ENCODE data around the gene UBL5.
A peak's percentile ranks its signal among the peaks of the same experiment; 100 is the strongest.

UBL5 gene

DNA sequence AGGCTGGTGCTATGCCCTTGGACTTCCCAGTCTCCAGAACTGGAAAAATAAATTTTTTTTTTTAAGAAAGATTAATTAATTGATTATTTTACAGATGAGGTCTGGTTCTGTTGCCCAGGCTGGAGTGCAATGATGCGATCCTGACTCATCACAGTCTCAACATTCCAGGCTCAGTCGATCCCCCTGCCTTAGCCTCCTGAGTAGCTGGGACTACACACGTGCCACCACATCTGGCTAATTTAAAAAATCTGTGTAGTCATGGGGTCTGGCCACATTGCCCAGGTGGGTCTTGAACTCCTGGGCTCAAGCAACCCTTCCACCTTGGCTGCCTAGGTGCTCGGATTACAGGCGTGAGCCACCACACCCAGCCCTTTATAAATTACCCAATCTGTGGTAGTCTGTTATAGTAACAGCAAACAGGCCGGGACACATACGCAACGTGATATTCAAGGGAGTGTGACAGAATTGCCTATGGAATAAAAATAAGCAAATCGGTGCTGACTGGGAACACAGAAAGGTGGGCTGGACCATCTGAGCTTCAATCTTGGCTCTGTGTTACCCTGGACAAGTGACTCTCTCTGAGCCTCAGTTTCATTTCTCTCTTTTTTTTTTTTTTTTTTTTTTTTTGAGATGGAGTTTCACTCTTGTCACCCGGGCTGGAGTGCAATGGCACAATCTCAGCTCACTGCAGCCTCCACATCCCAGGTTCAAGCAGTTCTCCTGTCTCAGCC lies 50.2 kb downstream of the UBL5 start:
- no peak for TF ChIP-seq EZH2phosphoT487 (IDR thresholded peaks at IDR 0.05; ENCODE audit: borderline replicate concordance, low read length)
- TF ChIP-seq, protein P1, sequence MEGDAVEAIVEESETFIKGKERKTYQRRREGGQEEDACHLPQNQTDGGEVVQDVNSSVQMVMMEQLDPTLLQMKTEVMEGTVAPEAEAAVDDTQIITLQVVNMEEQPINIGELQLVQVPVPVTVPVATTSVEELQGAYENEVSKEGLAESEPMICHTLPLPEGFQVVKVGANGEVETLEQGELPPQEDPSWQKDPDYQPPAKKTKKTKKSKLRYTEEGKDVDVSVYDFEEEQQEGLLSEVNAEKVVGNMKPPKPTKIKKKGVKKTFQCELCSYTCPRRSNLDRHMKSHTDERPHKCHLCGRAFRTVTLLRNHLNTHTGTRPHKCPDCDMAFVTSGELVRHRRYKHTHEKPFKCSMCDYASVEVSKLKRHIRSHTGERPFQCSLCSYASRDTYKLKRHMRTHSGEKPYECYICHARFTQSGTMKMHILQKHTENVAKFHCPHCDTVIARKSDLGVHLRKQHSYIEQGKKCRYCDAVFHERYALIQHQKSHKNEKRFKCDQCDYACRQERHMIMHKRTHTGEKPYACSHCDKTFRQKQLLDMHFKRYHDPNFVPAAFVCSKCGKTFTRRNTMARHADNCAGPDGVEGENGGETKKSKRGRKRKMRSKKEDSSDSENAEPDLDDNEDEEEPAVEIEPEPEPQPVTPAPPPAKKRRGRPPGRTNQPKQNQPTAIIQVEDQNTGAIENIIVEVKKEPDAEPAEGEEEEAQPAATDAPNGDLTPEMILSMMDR (IDR thresholded peaks at IDR 0.05; ENCODE audit: low read depth, low read length, poor library complexity, severe bottlenecking): no peak
- H4K20me1 ChIP-seq (ENCODE audit: control insufficient read depth, insufficient read depth, low read depth, low read length): no peaks in the 10 kb centered on the region
- H3K9me3 ChIP-seq (ENCODE audit: control insufficient read depth, insufficient read depth, low read length): no peaks in the 10 kb centered on the region
- peaks cover 3% of the 10 kb centered on the region; the same call in 1 of the 2 replicates for H3K4me1 ChIP-seq (ENCODE audit: control insufficient read depth, low read length)
- H3K27me3 ChIP-seq (ENCODE audit: control insufficient read depth, low read length): no peaks in the 10 kb centered on the region
- H3K9me2 ChIP-seq (replicated peaks; ENCODE audit: control insufficient read depth, low read length): no peaks in the 10 kb centered on the region
- H3K4me2 ChIP-seq (ENCODE audit: low read length): peak overlapping the region; percentile 21; the same call in 1 of the 2 replicates
- no peak overlapping the region for H3K27ac ChIP-seq (ENCODE audit: low read depth, low read length)
- no peaks in the 10 kb centered on the region for H3F3A ChIP-seq (ENCODE audit: control insufficient read depth, insufficient read depth)
- no peaks in the 10 kb centered on the region for H3K36me3 ChIP-seq (ENCODE audit: control insufficient read depth, low read length)
- no peaks in the 10 kb centered on the region for H3K79me2 ChIP-seq (ENCODE audit: control insufficient read depth, low read length)
- H3K4me3 ChIP-seq (ENCODE audit: low read length): no peak overlapping the region

DNA sequence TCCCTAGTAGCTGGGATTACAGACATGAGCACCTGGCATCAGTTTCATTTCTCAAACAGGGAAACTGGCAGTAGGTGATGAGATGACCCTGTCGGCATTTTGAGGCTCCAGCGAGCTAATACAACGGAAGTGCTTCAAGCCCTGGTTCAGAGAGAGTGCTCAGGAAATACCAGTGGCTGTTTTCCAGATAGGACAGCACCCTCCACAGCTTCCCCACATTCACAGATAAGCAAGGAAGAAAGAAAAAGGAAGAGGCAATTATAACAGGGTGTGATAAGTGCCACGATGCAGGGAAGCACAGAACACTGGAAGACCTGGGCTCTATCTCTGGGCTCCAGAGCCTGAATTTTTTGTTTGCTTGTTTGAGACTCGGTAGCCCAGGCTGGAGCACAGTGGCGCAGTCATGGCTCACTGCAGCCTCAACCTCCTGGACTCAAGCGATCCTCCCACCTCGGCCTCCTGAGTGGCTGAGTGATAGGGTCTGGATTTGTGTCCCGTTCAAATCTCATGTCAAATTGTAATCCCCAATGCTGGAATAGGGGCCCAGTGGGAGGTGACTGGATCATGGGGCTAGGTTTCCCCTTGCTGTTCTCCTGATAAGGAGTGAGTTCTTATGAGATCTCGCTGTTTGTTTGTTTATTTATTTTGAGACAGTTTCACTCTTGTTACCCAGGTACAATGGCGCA lies 50.9 kb downstream of the UBL5 start:
- peaks cover 3% of the 10 kb centered on the region; the same call in 1 of the 2 replicates for H3K4me1 ChIP-seq (ENCODE audit: control insufficient read depth, low read length)
- H3K27me3 ChIP-seq (ENCODE audit: control insufficient read depth, low read length): no peaks in the 10 kb centered on the region
- no peaks in the 10 kb centered on the region for H4K20me1 ChIP-seq (ENCODE audit: control insufficient read depth, insufficient read depth, low read depth, low read length)
- no peaks in the 10 kb centered on the region for H3F3A ChIP-seq (ENCODE audit: control insufficient read depth, insufficient read depth)
- H3K4me3 ChIP-seq (ENCODE audit: low read length): no peak overlapping the region
- no peaks in the 10 kb centered on the region for H3K79me2 ChIP-seq (ENCODE audit: control insufficient read depth, low read length)
- H3K4me2 ChIP-seq (ENCODE audit: low read length): peak overlapping the region; percentile 21; the same call in 1 of the 2 replicates
- no peaks in the 10 kb centered on the region for H3K9me2 ChIP-seq (replicated peaks; ENCODE audit: control insufficient read depth, low read length)
- no peaks in the 10 kb centered on the region for H3K36me3 ChIP-seq (ENCODE audit: control insufficient read depth, low read length)
- H3K9me3 ChIP-seq (ENCODE audit: control insufficient read depth, insufficient read depth, low read length): no peaks in the 10 kb centered on the region
- no peak overlapping the region for H3K27ac ChIP-seq (ENCODE audit: low read depth, low read length)
- TF ChIP-seq, protein P1 (IDR thresholded peaks at IDR 0.05; ENCODE audit: low read depth, low read length, poor library complexity, severe bottlenecking): no peak
- no peak for TF ChIP-seq EZH2phosphoT487 (IDR thresholded peaks at IDR 0.05; ENCODE audit: borderline replicate concordance, low read length)

Data from DOHH2 (cell line).